HEK293 (cell line): ENCODE measurements around the gene MYOC.

ENCODE experiments used
- KLF7 ChIP-seq: fragments of 450-650 bp; formaldehyde crosslinking; IDR thresholded peaks from 2 replicates; pipeline ENCODE4 v1.5.1; 2016; ENCODE audit warnings: missing biosample characterization, missing genetic modification characterization, borderline replicate concordance
- TF ChIP-seq, protein P1 (sequence below): fragments of 450-650 bp; formaldehyde crosslinking; IDR thresholded peaks from 2 replicates; pipeline ENCODE4 v1.5.1; 2016; ENCODE audit warnings: missing biosample characterization, missing genetic modification characterization
- TF ChIP-seq, protein P2 (sequence below): fragments of 450-650 bp; formaldehyde crosslinking; IDR thresholded peaks from 2 replicates; pipeline ENCODE4 v1.5.1; 2016; ENCODE audit warnings: missing biosample characterization, missing genetic modification characterization, borderline replicate concordance

DNA sequence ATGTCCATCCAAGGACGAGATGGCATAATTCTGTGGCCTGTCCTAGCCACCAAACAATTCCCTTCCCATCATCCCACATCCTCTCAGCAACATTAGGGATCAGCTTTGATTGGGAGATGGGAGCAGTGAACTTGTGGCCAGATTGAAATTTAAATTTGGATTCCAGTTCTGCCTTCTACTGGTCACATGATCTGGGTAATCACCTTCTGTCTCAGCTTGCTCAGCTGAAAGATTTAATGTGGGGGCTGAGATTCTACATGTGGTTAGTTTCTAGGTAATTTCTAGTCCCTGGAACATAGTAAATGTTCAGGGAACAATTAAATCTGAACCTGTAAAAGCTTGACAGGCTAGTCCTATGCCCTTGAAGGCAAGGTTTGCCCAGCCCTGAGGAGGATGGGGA, 27.3 kb downstream of the MYOC start:
- TF ChIP-seq, protein P1, sequence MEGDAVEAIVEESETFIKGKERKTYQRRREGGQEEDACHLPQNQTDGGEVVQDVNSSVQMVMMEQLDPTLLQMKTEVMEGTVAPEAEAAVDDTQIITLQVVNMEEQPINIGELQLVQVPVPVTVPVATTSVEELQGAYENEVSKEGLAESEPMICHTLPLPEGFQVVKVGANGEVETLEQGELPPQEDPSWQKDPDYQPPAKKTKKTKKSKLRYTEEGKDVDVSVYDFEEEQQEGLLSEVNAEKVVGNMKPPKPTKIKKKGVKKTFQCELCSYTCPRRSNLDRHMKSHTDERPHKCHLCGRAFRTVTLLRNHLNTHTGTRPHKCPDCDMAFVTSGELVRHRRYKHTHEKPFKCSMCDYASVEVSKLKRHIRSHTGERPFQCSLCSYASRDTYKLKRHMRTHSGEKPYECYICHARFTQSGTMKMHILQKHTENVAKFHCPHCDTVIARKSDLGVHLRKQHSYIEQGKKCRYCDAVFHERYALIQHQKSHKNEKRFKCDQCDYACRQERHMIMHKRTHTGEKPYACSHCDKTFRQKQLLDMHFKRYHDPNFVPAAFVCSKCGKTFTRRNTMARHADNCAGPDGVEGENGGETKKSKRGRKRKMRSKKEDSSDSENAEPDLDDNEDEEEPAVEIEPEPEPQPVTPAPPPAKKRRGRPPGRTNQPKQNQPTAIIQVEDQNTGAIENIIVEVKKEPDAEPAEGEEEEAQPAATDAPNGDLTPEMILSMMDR: no peak
- TF ChIP-seq, protein P2, sequence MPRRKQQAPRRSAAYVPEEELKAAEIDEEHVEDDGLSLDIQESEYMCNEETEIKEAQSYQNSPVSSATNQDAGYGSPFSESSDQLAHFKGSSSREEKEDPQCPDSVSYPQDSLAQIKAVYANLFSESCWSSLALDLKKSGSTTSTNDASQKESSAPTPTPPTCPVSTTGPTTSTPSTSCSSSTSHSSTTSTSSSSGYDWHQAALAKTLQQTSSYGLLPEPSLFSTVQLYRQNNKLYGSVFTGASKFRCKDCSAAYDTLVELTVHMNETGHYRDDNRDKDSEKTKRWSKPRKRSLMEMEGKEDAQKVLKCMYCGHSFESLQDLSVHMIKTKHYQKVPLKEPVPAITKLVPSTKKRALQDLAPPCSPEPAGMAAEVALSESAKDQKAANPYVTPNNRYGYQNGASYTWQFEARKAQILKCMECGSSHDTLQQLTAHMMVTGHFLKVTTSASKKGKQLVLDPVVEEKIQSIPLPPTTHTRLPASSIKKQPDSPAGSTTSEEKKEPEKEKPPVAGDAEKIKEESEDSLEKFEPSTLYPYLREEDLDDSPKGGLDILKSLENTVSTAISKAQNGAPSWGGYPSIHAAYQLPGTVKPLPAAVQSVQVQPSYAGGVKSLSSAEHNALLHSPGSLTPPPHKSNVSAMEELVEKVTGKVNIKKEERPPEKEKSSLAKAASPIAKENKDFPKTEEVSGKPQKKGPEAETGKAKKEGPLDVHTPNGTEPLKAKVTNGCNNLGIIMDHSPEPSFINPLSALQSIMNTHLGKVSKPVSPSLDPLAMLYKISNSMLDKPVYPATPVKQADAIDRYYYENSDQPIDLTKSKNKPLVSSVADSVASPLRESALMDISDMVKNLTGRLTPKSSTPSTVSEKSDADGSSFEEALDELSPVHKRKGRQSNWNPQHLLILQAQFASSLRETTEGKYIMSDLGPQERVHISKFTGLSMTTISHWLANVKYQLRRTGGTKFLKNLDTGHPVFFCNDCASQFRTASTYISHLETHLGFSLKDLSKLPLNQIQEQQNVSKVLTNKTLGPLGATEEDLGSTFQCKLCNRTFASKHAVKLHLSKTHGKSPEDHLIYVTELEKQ: no peak
- no peak for TF ChIP-seq KLF7
